ENCODE measurements around the gene GNGT1. TPM values are rescaled to one million over a fixed set of nuclear protein-coding genes. Genes with fewer than 3 reads are reported as not detected.

The GNGT1 gene
- total and polyA plus RNA-seq, 2 of the 13 experiments (the other 11 are each of a cell fraction or from before 2014, with no cell fraction given), result not detected

- no TSS peak for BruUV-seq (replicated peaks)
- intact Hi-C loops (cut with micrococcal nuclease; ENCODE audit: unreplicated experiment) (no loop called here), in situ Hi-C loops (cut with HindIII; ENCODE audit: extremely low pct_ligation_motif_present, low pct_unique_long_range_greater_than_20kb) (no loop called here)
- Histone ChIP-seq H3K4me3 (replicated peaks in 1 of 3; ENCODE audit: insufficient read depth in 1 of 3, low read depth in 2 of 3, low read length in 3 of 3) (no peak overlapping the region), H3K4me1 (ENCODE audit: insufficient read depth, low read length) (no peaks in the 10 kb centered on the region), H3K4me2 (ENCODE audit: low read depth, low read length) (no peak overlapping the region), H3K9me3 (ENCODE audit: low read length) (no peaks in the 10 kb centered on the region), H3K9ac (ENCODE audit: insufficient read depth, low read depth, low read length) (no peak overlapping the region), H3K36me3 (replicated peaks in 1 of 2; ENCODE audit: control insufficient read depth in 1 of 2, insufficient read depth in 2 of 2, low read length in 2 of 2) (no peaks in the 10 kb centered on the region), H4K20me1 (ENCODE audit: insufficient read depth, low read length) (no peaks in the 10 kb centered on the region), H3K27me3 (ENCODE audit: control insufficient read depth in 1 of 2, insufficient read depth in 2 of 2, low read length in 2 of 2) (no peaks in the 10 kb centered on the region), H2AFZ (ENCODE audit: low read length) (no peak overlapping the region), H3K79me2 (ENCODE audit: insufficient read depth, low read length) (no peaks in the 10 kb centered on the region), H3K27ac (ENCODE audit: extremely low read length, insufficient read depth, low read length) (no peak overlapping the region)
- no peak for DNase-seq (ENCODE audit: low spot score)
- FAIRE-seq, result no peak
- ChIA-PET CTCF (ENCODE audit: low intra/inter-chr PET ratio, low total read pairs) (no interaction called here), POLR2A (no interaction called here)
- no peak for ATAC-seq
- TF ChIP-seq CTCF (CRISPR knock-in tag; IDR thresholded peaks at IDR 0.05) (no peak), SKIL (CRISPR knock-in tag; IDR thresholded peaks at IDR 0.05; ENCODE audit: borderline replicate concordance) (no peak), TSC22D2 (CRISPR knock-in tag; IDR thresholded peaks at IDR 0.05; ENCODE audit: borderline replicate concordance) (no peak), IKZF5 (CRISPR knock-in tag; IDR thresholded peaks at IDR 0.05) (no peak), KMT2B (CRISPR knock-in tag; IDR thresholded peaks at IDR 0.05) (no peak), GLI4 (CRISPR knock-in tag; IDR thresholded peaks at IDR 0.05; ENCODE audit: borderline replicate concordance) (no peak), ZNF589 (CRISPR knock-in tag; conservative IDR thresholded peaks at IDR 0.05) (no peak), ISX (CRISPR knock-in tag; conservative IDR thresholded peaks at IDR 0.05) (no peak), ZNF446 (CRISPR knock-in tag; IDR thresholded peaks at IDR 0.05) (no peak), ZNF12 (CRISPR knock-in tag; IDR thresholded peaks at IDR 0.05) (no peak), ZKSCAN1 (IDR thresholded peaks at IDR 0.05; ENCODE audit: low read length) (no peak)
These were observed 6.8 kb downstream of the GNGT1 start for GRCh38 chr7:93913197-93913596.

Data from HepG2 (cell line).